ENCODE data around the gene BBX. TPM values are rescaled to one million over a fixed set of nuclear protein-coding genes. Genes with fewer than 3 reads are reported as not detected.

BBX gene
- total RNA-seq, 1 experiment from 2014 or later, result 45.0 TPM

GRCh38 chr3:107701299-107701698 lies 178.5 kb downstream of the BBX start:
- Mint-ChIP-seq H3K27ac (no peak overlapping the region), H3K27me3 (ENCODE audit: low read depth) (no peaks in the 10 kb centered on the region), H3K4me1 (peaks cover 42% of the 10 kb centered on the region), H3K4me3 (no peak overlapping the region), H3K9me3 (no peaks in the 10 kb centered on the region), H3K36me3 (no peaks in the 10 kb centered on the region)
- POLR2A ChIA-PET, result no interaction called here
- ATAC-seq (no peak), DNase-seq (ENCODE audit: low spot score) (no peak)
- no peak for TF ChIP-seq ZNF532 (CRISPR knock-in tag; IDR thresholded peaks at IDR 0.05; ENCODE audit: borderline replicate concordance)
- TF ChIP-seq TEAD1 (CRISPR knock-in tag; IDR thresholded peaks at IDR 0.05), result no peak
- no peak for TF ChIP-seq ZNF138 (CRISPR knock-in tag; conservative IDR thresholded peaks at IDR 0.05)
- CTCF ChIA-PET, result no interaction called here

- H3K36me3 Mint-ChIP-seq, result no peaks in the 10 kb centered on the region
- POLR2A ChIA-PET, result no interaction called here
- no peaks in the 10 kb centered on the region for H3K9me3 Mint-ChIP-seq
- TF ChIP-seq ZNF425 (CRISPR knock-in tag; conservative IDR thresholded peaks at IDR 0.05) (no peak), PRDM15 (CRISPR knock-in tag; IDR thresholded peaks at IDR 0.05) (no peak), E2F1 (CRISPR knock-in tag; IDR thresholded peaks at IDR 0.05) (no peak), ZNF232 (CRISPR knock-in tag; IDR thresholded peaks at IDR 0.05) (no peak), SMAD4 (CRISPR knock-in tag; IDR thresholded peaks at IDR 0.05) (no peak), ZBTB43 (CRISPR knock-in tag; IDR thresholded peaks at IDR 0.05) (no peak), ZNF219 (CRISPR knock-in tag; IDR thresholded peaks at IDR 0.05; ENCODE audit: borderline replicate concordance) (no peak), ZNF416 (CRISPR knock-in tag; IDR thresholded peaks at IDR 0.05) (no peak), NFATC4 (CRISPR knock-in tag; IDR thresholded peaks at IDR 0.05) (no peak), MAX (CRISPR knock-in tag; IDR thresholded peaks at IDR 0.05) (no peak), MXD4 (CRISPR knock-in tag; IDR thresholded peaks at IDR 0.05; ENCODE audit: borderline replicate concordance) (no peak), ARID4B (CRISPR knock-in tag; IDR thresholded peaks at IDR 0.05; ENCODE audit: borderline replicate concordance) (no peak), ATF1 (CRISPR knock-in tag; IDR thresholded peaks at IDR 0.05) (no peak), RORB (CRISPR knock-in tag; IDR thresholded peaks at IDR 0.05) (no peak)
Observed at GRCh38 chr3:107704477-107704876, 181.7 kb downstream of the BBX start.

More at GRCh38 chr3:107704477-107704876, 181.7 kb downstream of the BBX start:
- no peaks in the 10 kb centered on the region for H3K27me3 Mint-ChIP-seq (ENCODE audit: low read depth)
- no peak overlapping the region for H3K4me3 Mint-ChIP-seq
- peaks cover 20% of the 10 kb centered on the region for H3K4me1 Mint-ChIP-seq
- no peak for ATAC-seq
- H3K27ac Mint-ChIP-seq, result 0 out of 2 replicates have a peak overlapping the region, but pooled peaks have one; percentile 1
- DNase-seq (ENCODE audit: low spot score), result no peak
- CTCF ChIA-PET, result interaction anchor here (2.7 kb wide), 1 partner anchor 14 kb away, joined by 9 read pairs; no protein-coding TSS in a partner anchor

All from WTC11 (cell line).